VCaP (cell line): ENCODE data around the gene JAG2.
A peak's percentile ranks its signal among the peaks of the same experiment; 100 is the strongest.
"Not testable (repeated sequence)": the region's sequence is repeated elsewhere in the genome, so short reads cannot be mapped to it uniquely, and the experiment has no call there.

Source experiments
- H3K27ac ChIP-seq: fragments of 450-650 bp; 2 replicates; pipeline ENCODE4 v1.5.1; 2017
- TF ChIP-seq, protein P1 (sequence below): fragments of 450-650 bp; conservative IDR thresholded peaks from 2 replicates; pipeline ENCODE4 v1.5.1; 2017; ENCODE audit warnings: mild to moderate bottlenecking, moderate library complexity

JAG2 gene

DNA sequence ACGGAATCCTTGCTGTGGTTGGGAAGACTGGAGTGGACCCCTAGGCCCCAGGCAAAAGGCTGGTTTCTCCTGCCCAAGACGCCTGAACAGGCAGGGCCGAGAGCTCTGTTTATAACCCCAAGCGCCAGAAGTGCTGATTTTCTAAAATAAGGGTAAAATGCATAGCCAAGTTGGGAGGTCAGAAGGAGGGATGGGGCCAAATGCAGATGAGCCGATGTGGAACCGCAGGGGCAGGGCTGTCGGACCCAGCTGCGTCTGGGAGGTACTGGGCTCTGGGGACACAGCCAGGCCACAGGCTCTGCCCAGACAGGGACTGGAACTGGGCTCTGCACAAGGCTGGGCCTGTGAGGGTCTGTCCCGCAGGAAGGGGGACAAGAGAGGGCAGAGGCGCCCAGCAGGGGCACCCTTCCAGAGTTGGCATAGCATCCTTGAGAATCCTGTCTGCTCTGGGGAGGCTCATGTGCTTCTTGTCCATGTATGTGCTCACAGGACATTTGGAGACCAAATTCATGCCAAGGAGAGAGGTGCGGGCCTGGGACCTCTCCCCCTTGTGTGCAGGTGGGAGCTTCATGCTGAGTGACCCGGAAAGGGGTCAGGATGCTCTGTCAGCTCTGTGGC is 49.1 kb downstream of the JAG2 start:
- TF ChIP-seq, protein P1, sequence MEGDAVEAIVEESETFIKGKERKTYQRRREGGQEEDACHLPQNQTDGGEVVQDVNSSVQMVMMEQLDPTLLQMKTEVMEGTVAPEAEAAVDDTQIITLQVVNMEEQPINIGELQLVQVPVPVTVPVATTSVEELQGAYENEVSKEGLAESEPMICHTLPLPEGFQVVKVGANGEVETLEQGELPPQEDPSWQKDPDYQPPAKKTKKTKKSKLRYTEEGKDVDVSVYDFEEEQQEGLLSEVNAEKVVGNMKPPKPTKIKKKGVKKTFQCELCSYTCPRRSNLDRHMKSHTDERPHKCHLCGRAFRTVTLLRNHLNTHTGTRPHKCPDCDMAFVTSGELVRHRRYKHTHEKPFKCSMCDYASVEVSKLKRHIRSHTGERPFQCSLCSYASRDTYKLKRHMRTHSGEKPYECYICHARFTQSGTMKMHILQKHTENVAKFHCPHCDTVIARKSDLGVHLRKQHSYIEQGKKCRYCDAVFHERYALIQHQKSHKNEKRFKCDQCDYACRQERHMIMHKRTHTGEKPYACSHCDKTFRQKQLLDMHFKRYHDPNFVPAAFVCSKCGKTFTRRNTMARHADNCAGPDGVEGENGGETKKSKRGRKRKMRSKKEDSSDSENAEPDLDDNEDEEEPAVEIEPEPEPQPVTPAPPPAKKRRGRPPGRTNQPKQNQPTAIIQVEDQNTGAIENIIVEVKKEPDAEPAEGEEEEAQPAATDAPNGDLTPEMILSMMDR, result no peak
- H3K27ac ChIP-seq, result peak overlapping the region; percentile 47

DNA sequence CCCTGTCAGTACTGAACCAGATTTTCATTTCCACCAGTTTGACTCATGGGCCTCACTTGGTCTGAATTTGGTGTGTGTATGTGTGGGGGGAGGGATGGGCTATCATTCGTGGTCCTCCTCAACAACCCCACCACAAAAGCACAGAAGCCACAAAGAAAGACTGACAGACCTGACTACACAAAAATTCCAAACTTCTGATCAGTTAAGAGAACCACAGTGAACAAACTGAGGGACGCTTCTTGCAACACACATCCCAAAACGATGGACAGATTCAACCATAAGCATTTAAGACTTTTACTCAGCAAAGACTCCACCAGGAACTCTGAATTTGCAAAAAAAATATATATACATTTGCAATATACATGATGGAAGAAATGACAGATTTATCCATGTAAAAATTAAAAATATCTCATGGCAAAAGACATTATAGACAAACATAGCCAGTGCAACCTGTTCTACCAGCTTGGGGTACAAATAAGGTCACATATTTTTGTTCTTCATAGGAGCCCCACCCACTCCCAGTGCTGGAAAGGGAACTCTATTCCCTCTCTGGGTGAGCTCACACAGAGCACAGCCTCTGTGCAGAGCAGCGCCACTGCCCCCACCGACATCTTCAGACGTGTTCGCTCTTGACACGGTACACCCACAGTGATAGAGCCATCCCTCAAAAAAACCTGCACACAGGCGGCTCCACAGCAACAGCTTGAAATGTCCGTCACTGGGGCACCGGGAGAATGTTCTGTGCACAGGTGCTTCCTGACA is 49.7 kb downstream of the JAG2 start:
- peak overlapping the region; percentile 47 for H3K27ac ChIP-seq
- TF ChIP-seq, protein P1, result no peak

DNA sequence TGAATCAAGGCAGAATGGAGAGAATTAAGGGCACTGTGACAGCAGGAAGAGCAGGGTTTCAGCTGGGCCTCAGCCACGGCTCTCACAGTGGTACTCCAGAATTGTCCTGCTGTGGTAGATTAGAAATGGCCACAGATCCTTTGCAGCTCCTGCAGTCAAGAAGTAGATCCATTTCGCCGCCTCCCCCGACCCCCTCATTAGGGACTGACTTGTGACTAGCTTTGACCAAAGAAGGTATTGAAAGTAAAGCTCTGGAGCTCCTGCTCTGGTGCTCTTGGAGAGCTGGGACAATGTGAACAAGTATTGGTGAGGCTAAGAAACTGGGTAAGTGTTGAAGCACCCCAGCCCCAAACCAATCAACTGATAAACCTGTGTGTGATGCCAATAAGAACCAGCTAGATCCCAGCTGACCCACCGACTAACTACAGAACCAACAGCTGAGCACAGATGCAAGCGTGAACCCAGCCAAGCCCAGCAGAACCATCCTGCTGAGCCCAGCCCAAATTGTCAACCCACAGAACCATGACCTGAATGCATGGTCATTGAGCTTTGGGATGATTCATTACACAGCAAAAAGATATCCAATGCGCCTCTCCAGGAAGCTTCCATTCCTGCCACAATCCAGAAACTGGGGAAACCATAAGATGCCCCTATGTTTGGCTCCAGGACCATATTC is 50.7 kb downstream of the JAG2 start:
- peak overlapping the region; percentile 47; the same call in 1 of the 2 replicates for H3K27ac ChIP-seq
- TF ChIP-seq, protein P1, result no peak

DNA sequence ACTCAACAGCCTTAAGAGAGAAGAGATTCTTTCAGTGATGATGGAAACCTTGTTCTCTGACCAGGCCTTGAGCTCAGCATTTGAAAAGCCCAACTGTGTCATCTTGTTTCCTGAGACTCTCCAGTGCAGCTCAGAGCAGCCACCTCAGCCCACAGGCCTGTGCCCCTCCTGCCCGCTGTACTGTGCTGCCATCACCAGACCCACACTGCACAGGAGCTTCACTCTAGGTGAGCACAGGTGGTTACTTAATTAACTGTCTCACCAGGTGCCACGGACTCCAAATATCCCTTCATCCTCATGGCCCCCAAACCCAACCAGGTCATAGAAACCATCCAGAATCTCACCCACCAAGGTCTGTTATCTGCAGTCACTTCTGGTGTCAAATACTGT is 51.3 kb downstream of the JAG2 start:
- H3K27ac ChIP-seq, result no peak overlapping the region
- TF ChIP-seq, protein P1, result no peak

DNA sequence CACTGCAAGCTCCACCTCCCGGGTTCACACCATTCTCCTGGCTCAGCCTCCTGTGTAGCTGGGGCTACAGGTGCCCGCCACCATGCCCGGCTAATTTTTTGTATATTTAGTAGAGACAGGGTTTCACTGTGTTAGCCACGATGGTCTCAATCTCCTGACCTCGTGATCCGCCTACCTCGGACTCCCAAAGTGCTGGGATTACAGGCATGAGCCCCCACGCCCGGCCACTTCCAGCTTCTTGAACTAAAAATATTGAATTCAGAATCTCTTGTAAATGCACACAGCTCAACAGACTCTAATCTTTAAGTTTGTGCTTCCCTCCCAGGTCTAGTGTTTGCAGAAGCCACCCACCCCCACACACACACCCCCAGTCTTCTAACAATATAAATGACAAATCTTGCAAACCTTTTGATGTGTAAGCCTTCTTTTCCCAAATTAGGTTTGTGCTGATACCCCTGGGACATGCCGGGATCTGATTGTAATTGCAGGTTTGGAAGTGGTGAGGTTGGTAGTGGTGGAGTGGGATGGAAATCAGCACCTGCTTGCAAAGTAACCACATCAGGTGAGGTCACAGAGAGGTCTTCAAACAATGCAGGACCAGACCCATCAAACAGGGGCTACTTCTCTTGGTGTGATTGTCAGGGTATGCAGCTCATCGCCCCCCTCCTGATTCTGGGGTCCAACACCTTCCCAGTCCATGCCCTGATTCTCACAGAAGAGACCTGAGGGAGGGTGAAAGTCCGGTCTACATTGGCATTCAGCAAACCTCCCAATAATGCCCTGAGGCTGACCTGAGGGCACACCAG is 51.9 kb downstream of the JAG2 start:
- H3K27ac ChIP-seq, result no peak overlapping the region
- TF ChIP-seq, protein P1, result no peak

DNA sequence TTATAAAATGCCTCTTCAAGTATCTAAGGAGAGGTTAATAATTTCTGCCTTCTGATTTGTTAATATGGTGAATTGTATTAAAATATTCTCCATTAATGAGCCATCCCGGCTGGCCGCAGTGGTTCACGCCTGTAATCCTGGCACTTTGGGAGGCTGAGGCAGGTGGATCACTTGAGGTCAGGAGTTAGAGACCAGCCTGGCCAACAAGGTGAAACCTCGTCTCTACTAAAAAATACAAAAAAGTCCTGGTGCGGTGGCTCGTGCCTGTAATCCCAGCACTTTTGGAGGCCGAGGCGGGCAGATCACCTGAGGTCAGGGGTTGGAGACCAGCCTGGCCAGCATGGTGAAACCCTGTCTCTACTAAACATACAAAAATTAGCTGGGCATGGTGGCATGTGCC is 59.3 kb downstream of the JAG2 start:
- H3K27ac ChIP-seq, result not testable (repeated sequence)

DNA sequence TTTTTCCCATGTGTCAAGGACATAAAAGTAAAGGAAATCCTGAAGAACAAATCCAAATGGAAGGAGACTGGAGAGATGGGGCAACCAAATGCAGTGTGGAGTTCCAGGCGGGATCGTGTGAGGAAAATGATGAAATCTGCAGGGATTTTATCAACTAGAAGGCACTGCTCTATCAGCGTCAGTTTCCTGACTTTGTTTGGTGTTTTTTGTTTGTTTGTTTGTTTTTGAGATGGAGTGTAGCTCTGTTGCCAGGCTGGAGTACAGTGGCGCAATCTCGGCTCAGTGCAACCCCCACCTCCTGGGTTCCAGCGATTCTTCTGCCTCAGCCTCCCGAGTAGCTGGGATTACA is 60.1 kb downstream of the JAG2 start:
- TF ChIP-seq, protein P1, result no peak
- H3K27ac ChIP-seq, result no peak overlapping the region
